ENCODE results near the gene HCFC1.

GRCh38 chrX:153934148-153934761 lies 37.4 kb downstream of the HCFC1 start:
- TF ChIP-seq CTCF (IDR thresholded peaks at IDR 0.05; ENCODE audit: low read length) (no peak), EZH2 (optimal IDR thresholded peaks at IDR 0.05; ENCODE audit: low read depth, low read length) (no peak), EZH2phosphoT487 (IDR thresholded peaks at IDR 0.05; ENCODE audit: low read length) (no peak)
